B cell (primary cell): Measurements from ENCODE around the gene FIBIN. TPM values are rescaled to one million over a fixed set of nuclear protein-coding genes. Genes with fewer than 3 reads are reported as not detected.

Source experiments
- ATAC-seq: fragments of 200-7000 bp; cut with Tn5 transposase; one replicate; pipeline ENCODE4 v1.10.0; 2021; ENCODE audit warnings: low read depth, mild to moderate bottlenecking, moderate number of reproducible peaks, moderate library complexity
- CTCF ChIA-PET: fragments of 350-600 bp; sonication (Branson Sonifier 250); formaldehyde crosslinking; loops from one replicate; lab custom pipeline; 2021; ENCODE audit warnings: antibody characterized with exemption, inconsistent platforms; lab: Charles Lee
- POLR2A ChIA-PET: fragments of 350-600 bp; sonication (Branson Sonifier 250); formaldehyde crosslinking; loops from one replicate; lab custom pipeline; 2021; ENCODE audit warnings: antibody characterized with exemption; lab: Charles Lee
- DNase-seq: peaks from one replicate; pipeline ENCODE4 v3.0.0; 2013
- H2AFZ ChIP-seq: 2 replicates; pipeline ENCODE4 v1.6.1; 2012; ENCODE audit warnings: mild to moderate bottlenecking, low read depth, low read length; ENCODE audit not compliant: insufficient read depth, poor library complexity, severe bottlenecking
- H3K27ac ChIP-seq, 2 donors: 1 replicate in 1 of 2; 2 replicates in 1 of 2; pipeline ENCODE4 v1.5.1; 2012 to 2013; ENCODE audit warnings: low read length in 2 of 2, mild to moderate bottlenecking in 2 of 2, moderate library complexity in 1 of 2
- H3K27me3 ChIP-seq, 4 experiments: fragments of 200-600 bp in 1 of 4; sonication (generic) in 1 of 4; replicated peaks in 1 of 4; 1 replicate in 2 of 4; 2 replicates in 2 of 4; pipeline versions ENCODE4 v1.6.1 to v1.7.0; 2013 to 2016; ENCODE audit warnings: low read length in 3 of 4, mild to moderate bottlenecking in 2 of 4, mixed read lengths in 1 of 4, moderate library complexity in 1 of 4; ENCODE audit not compliant: insufficient read depth in 4 of 4, control insufficient read depth in 3 of 4; ENCODE audit errors: control extremely low read depth in 1 of 4
- H3K36me3 ChIP-seq, 2 experiments: replicated peaks in 1 of 2; 1 replicate in 1 of 2; 2 replicates in 1 of 2; pipeline versions ENCODE4 v1.6.1 to v1.7.1; 2013; ENCODE audit warnings: low read length in 1 of 2; ENCODE audit not compliant: insufficient read depth in 2 of 2, control insufficient read depth in 1 of 2; ENCODE audit errors: control extremely low read depth in 1 of 2, extremely low read depth in 1 of 2
- H3K4me1 ChIP-seq, 2 donors: fragments of 200-600 bp in 1 of 2; sonication (generic) in 1 of 2; 1 replicate in 1 of 2; 2 replicates in 1 of 2; pipeline versions ENCODE4 v1.5.1 to v1.6.1; 2013 to 2017; ENCODE audit warnings: low read length in 2 of 2; ENCODE audit not compliant: control insufficient read depth in 2 of 2, insufficient read depth in 2 of 2
- H3K4me2 ChIP-seq: replicated peaks from 2 replicates; pipeline ENCODE3; 2012; ENCODE audit warnings: mild to moderate bottlenecking, low read depth, low read length; ENCODE audit not compliant: poor library complexity, severe bottlenecking
- H3K4me3 ChIP-seq, 5 experiments: fragments of 200-600 bp in 1 of 5; sonication (generic) in 1 of 5; 1 replicate in 3 of 5; 2 replicates in 2 of 5; pipeline versions ENCODE4 v1.5.1 to v1.7.0; 2011 to 2016; ENCODE audit warnings: low read length in 4 of 5, mild to moderate bottlenecking in 4 of 5, low read depth in 2 of 5, control low read depth in 1 of 5, moderate library complexity in 1 of 5; ENCODE audit not compliant: insufficient read depth in 1 of 5; ENCODE audit errors: control extremely low read depth in 1 of 5, extremely low read depth in 1 of 5
- H3K79me2 ChIP-seq: fragments of 200-600 bp; sonication (generic); one replicate; pipeline ENCODE4 v1.6.0; 2016; ENCODE audit warnings: low read length; ENCODE audit not compliant: control insufficient read depth, insufficient read depth
- H3K9ac ChIP-seq: fragments of 200-600 bp; sonication (generic); 2 replicates; pipeline ENCODE4 v1.6.1; 2017; ENCODE audit warnings: mild to moderate bottlenecking, low read length, moderate library complexity
- H3K9me3 ChIP-seq, 3 donors: one replicate each; pipeline versions ENCODE4 v1.6.1 to v1.7.1; 2013; ENCODE audit warnings: low read length in 2 of 3; ENCODE audit not compliant: control insufficient read depth in 2 of 3, insufficient read depth in 1 of 3; ENCODE audit errors: control extremely low read depth in 1 of 3
- H4K20me1 ChIP-seq: 2 replicates; pipeline ENCODE4 v1.6.0; 2012; ENCODE audit warnings: mild to moderate bottlenecking, low read length; ENCODE audit not compliant: insufficient read depth, control insufficient read depth, poor library complexity, severe bottlenecking
- H3K27ac Mint-ChIP-seq: one replicate; pipeline ENCODE4 v1.8.0; 2021; ENCODE audit warnings: mixed read lengths
- H3K27me3 Mint-ChIP-seq: one replicate; pipeline ENCODE4 v1.8.0; 2021; ENCODE audit warnings: mixed read lengths
- H3K4me1 Mint-ChIP-seq: one replicate; pipeline ENCODE4 v1.8.0; 2021; ENCODE audit warnings: mixed read lengths
- H3K4me3 Mint-ChIP-seq: one replicate; pipeline ENCODE4 v1.8.0; 2021; ENCODE audit warnings: mixed read lengths
- H3K9me3 Mint-ChIP-seq: one replicate; pipeline ENCODE4 v1.8.0; 2022; ENCODE audit warnings: mixed read lengths; ENCODE audit not compliant: insufficient read depth
- EZH2 ChIP-seq: IDR thresholded peaks from 2 replicates; pipeline ENCODE4 v1.6.1; 2012; ENCODE audit warnings: borderline replicate concordance, low read depth, mild to moderate bottlenecking, moderate library complexity, low read length; ENCODE audit not compliant: insufficient read depth, poor library complexity, severe bottlenecking
- WGBS: methylation state at CpG from one replicate; pipeline ENCODE4 v1.1.5; 2013; ENCODE audit warnings: missing lambda C conversion rate; ENCODE audit not compliant: insufficient coverage; 5-methylcytosine and 5-hydroxymethylcytosine counted together
- intact Hi-C: fragments of 100-400 bp; cut with micrococcal nuclease; formaldehyde crosslinking; loops from one replicate; pipeline ENCODE4 v1.10.0; 2022
- polyA plus RNA-seq: library from polyadenylated mRNA; depleted of rRNA; stranded (reverse); fragments of >200 nt; gene quantifications from 2 replicates; pipeline ENCODE4 v1.2.3, GENCODE V29; 2012
- total RNA-seq, 2 donors: library from RNA; stranded (reverse); fragments of 120-200 nt in 1 of 2; gene quantifications; 1 replicate in 1 of 2; 2 replicates in 1 of 2; pipeline versions ENCODE4 v1.2.3 to v1.2.4, GENCODE V29; 2013 to 2022
- TF ChIP-seq, protein P1 (sequence below): fragments of 200-600 bp; IDR thresholded peaks from one replicate; pipeline ENCODE4 v1.8.0; 2022; ENCODE audit warnings: antibody characterized with exemption, mild to moderate bottlenecking

FIBIN gene
- total and polyA plus RNA-seq, 2 donors (not counting 1 experiment from before 2014, with no cell fraction given): not detected

DNA sequence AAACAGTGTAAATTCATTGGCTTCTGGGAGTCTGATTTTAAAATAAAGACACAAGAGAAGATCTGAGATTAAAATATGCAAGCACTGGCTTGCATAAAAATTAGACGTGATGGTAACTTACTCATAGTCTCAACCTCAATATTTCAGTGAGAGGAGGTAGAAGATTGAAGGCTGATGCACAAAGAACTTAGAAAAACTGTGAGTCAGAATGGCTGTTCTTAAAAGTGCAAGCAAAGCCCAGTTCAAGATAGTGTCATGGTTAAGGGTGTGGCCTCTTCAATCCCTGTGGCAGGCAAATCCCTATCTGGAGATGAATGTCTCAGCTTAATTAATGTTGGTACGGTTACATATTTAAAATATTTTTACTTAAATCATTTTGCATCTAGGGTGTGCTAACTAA lies 33.6 kb upstream of the FIBIN start:
- H2AFZ ChIP-seq: no peak overlapping the region
- no peaks in the 10 kb centered on the region for H3K27me3 ChIP-seq
- no peak overlapping the region for H3K9ac ChIP-seq
- no peaks in the 10 kb centered on the region for H4K20me1 ChIP-seq
- no peaks in the 10 kb centered on the region for H3K27me3 Mint-ChIP-seq
- no peak overlapping the region for H3K27ac Mint-ChIP-seq
- no CpG with 5 or more reads among the region's 2 CpGs for WGBS
- DNase-seq (no peak), ATAC-seq (no peak)
- H3K9me3 Mint-ChIP-seq: peaks cover 3% of the 10 kb centered on the region
- no peaks in the 10 kb centered on the region for H3K4me1 Mint-ChIP-seq
- no peak overlapping the region for H3K4me3 ChIP-seq
- ChIA-PET POLR2A (no interaction called here), CTCF (no interaction called here)
- no peaks in the 10 kb centered on the region for H3K36me3 ChIP-seq
- peaks cover 0 to 1% (median 0%) of the 10 kb centered on the region in 3 donors for H3K9me3 ChIP-seq
- no peak overlapping the region for H3K27ac ChIP-seq
- H3K79me2 ChIP-seq: no peaks in the 10 kb centered on the region
- TF ChIP-seq EZH2: no peak
- TF ChIP-seq, protein P1, sequence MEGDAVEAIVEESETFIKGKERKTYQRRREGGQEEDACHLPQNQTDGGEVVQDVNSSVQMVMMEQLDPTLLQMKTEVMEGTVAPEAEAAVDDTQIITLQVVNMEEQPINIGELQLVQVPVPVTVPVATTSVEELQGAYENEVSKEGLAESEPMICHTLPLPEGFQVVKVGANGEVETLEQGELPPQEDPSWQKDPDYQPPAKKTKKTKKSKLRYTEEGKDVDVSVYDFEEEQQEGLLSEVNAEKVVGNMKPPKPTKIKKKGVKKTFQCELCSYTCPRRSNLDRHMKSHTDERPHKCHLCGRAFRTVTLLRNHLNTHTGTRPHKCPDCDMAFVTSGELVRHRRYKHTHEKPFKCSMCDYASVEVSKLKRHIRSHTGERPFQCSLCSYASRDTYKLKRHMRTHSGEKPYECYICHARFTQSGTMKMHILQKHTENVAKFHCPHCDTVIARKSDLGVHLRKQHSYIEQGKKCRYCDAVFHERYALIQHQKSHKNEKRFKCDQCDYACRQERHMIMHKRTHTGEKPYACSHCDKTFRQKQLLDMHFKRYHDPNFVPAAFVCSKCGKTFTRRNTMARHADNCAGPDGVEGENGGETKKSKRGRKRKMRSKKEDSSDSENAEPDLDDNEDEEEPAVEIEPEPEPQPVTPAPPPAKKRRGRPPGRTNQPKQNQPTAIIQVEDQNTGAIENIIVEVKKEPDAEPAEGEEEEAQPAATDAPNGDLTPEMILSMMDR: no peak
- no peak overlapping the region for H3K4me3 Mint-ChIP-seq
- intact Hi-C loops: no loop called here
- H3K4me2 ChIP-seq: no peak overlapping the region
- H3K4me1 ChIP-seq: no peaks in the 10 kb centered on the region

DNA sequence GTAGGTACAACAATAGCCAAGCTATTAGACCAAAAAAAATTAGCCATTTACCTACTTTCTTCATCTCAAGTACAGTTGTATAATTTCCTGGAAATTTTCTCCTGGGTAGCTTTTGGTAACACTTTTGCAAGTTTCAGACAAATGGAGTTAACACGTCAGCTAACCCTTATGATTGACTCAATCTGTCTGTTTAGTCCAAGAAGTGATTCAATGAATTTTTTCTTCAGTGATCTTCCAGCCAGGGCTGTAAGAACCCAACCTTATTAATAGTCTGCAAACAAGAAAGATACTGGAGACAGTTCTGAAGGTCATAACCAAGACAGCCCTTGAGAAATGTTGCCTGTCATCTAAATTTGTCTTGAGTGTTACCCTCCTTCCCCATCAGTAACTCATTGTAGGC lies 30.1 kb upstream of the FIBIN start:
- H4K20me1 ChIP-seq: no peaks in the 10 kb centered on the region
- no peak for ATAC-seq
- DNase-seq: no peak

More for the DNA sequence above, 30.1 kb upstream of the FIBIN start:
- Histone ChIP-seq H3K4me3 (no peak overlapping the region), H3K36me3 (no peaks in the 10 kb centered on the region), H3K4me2 (no peak overlapping the region), H3K4me1 (no peaks in the 10 kb centered on the region), H3K27ac (no peak overlapping the region), H3K27me3 (no peaks in the 10 kb centered on the region), H2AFZ (no peak overlapping the region), H3K9ac (no peak overlapping the region), H3K9me3 (peaks cover 0 to 1% (median 0%) of the 10 kb centered on the region in 3 donors), H3K79me2 (no peaks in the 10 kb centered on the region)
- no peaks in the 10 kb centered on the region for H3K4me1 Mint-ChIP-seq
- H3K4me3 Mint-ChIP-seq: no peak overlapping the region
- intact Hi-C loops: no loop called here
- H3K9me3 Mint-ChIP-seq: peaks cover 3% of the 10 kb centered on the region
- H3K27me3 Mint-ChIP-seq: no peaks in the 10 kb centered on the region
- WGBS: no CpG with 5 or more reads among the region's 1 CpG
- no peak overlapping the region for H3K27ac Mint-ChIP-seq
- ChIA-PET POLR2A (no interaction called here), CTCF (no interaction called here)
- TF ChIP-seq, protein P1: no peak
- no peak for TF ChIP-seq EZH2
